Measurements from ENCODE around the gene CFHR3.

- TF ChIP-seq CTCF (IDR thresholded peaks at IDR 0.05) (no peak), POLR2A (IDR thresholded peaks at IDR 0.05) (no peak)
Measured at GRCh38 chr1:196774175-196774574, 465 bp upstream of the CFHR3 start.
